GM19240 (cell line): ENCODE measurements around the gene ARHGAP15.

Source experiments
- DNase-seq: peaks from one replicate; pipeline ENCODE4 v3.0.0; 2011; ENCODE audit warnings: low spot score; ENCODE audit not compliant: insufficient read length

ARHGAP15 gene

GRCh38 chr2:143805666-143806065 is 676.4 kb downstream of the ARHGAP15 start:
- no peak for DNase-seq

GRCh38 chr2:143807192-143807591 is 678.0 kb downstream of the ARHGAP15 start:
- DNase-seq: no peak

- no peak for DNase-seq
These were observed 678.5 kb downstream of the ARHGAP15 start for GRCh38 chr2:143807671-143808070.

GRCh38 chr2:143808166-143808565 is 678.9 kb downstream of the ARHGAP15 start:
- DNase-seq: no peak

DNA sequence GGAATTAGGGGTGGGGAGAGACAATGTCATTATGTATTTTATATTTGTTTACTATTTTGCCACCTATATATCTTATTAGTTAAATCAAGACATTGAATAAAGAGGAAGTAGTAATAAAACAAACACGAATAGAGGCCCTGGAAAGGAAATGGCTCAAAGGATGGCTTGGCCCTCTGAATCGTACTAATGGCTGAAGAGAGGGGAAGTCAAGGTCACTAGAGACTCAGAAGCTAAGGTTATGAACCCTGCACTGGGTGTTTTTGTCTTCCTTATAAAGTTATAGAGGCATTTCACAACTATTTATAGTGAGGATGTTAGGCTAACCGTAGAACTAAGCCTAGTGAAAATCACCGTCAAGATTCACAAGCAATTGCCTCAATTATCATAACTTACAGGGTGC is 685.9 kb downstream of the ARHGAP15 start:
- no peak for DNase-seq

DNA sequence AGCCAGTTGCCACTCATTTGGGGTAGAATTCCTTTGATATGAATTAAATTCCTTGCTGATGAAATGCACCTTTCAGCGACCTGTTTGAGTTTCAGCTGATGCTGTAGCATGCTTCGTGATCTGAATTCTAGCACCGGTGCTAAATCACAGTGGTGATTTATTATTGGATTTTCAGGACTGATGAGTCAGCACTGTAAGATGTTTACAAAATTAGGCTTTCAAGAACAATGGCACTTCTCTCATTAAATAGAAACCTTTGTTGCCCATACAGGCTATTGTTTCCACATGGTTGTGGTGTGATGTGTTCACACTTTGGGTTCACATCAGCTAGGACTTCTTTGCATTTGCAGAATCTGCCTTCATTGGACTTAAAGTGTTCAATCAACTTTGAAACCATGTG is 687.7 kb downstream of the ARHGAP15 start:
- no peak for DNase-seq
